Esophagus muscularis mucosa (tissue), 3 donors: Measurements from ENCODE around the gene HMG20B.

Experiments used
- CTCF ChIP-seq, 3 experiments: fragments of 200-600 bp in 2 of 3; fragments of 450-650 bp in 1 of 3; sonication (generic) in 2 of 3; IDR thresholded peaks; one replicate each; pipeline ENCODE4 v1.5.1; 2017 to 2019; ENCODE audit warnings: antibody characterized with exemption in 3 of 3, mild to moderate bottlenecking in 2 of 3, moderate library complexity in 1 of 3
- POLR2A ChIP-seq: fragments of 450-650 bp; IDR thresholded peaks from one replicate; pipeline ENCODE4 v1.6.1; 2017; ENCODE audit warnings: antibody characterized with exemption, moderate library complexity, mild to moderate bottlenecking, low read depth
- POLR2AphosphoS5 ChIP-seq, 2 donors: sonication (generic); formaldehyde crosslinking; IDR thresholded peaks; one replicate each; pipeline ENCODE4 v1.6.1; 2017; ENCODE audit warnings: antibody characterized with exemption in 2 of 2

DNA sequence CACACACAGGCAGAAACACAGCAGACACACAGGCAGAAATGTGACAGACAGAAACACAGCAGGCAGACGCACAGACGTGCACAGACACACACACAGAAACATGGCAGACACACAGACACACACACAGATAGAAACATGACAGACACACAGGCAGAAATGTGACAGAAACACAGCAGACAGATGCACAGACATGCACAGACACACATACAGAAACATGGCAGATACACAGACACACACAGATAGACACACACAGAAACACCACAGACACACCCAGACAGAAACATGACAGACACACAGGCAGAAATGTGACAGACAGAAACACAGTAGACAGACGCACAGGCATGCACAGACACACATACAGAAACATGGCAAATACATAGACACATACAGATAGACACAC lies 32.6 kb downstream of the HMG20B start:
- TF ChIP-seq CTCF (IDR thresholded peaks at IDR 0.05) (no peak), POLR2A (no peak), POLR2AphosphoS5 (IDR thresholded peaks at IDR 0.05) (no peak)
